Mesothelial cell of epicardium (in vitro differentiated cells): ENCODE data around the gene EIF3K. TPM values are rescaled to one million over a fixed set of nuclear protein-coding genes. Genes with fewer than 3 reads are reported as not detected.

ENCODE experiments used
- DNase-seq, 2 experiments: peaks; one replicate each; pipeline ENCODE4 v3.0.0; 2021; ENCODE audit warnings: low spot score in 2 of 2; ENCODE audit not compliant: unreplicated experiment in 2 of 2
- H3K27ac Mint-ChIP-seq: 2 replicates; pipeline ENCODE4 v1.8.0; 2021; ENCODE audit warnings: mixed read lengths
- H3K27me3 Mint-ChIP-seq: 2 replicates; pipeline ENCODE4 v1.8.0; 2021; ENCODE audit warnings: low read depth, mixed read lengths
- H3K36me3 Mint-ChIP-seq: 2 replicates; pipeline ENCODE4 v1.8.0; 2021; ENCODE audit warnings: mixed read lengths
- H3K4me1 Mint-ChIP-seq: 2 replicates; pipeline ENCODE4 v1.8.0; 2021; ENCODE audit warnings: mixed read lengths
- H3K4me3 Mint-ChIP-seq: 2 replicates; pipeline ENCODE4 v1.8.0; 2021; ENCODE audit warnings: mild to moderate bottlenecking, moderate library complexity, mixed read lengths
- H3K9me3 Mint-ChIP-seq: 2 replicates; pipeline ENCODE4 v1.8.0; 2021; ENCODE audit warnings: mixed read lengths
- CTCF ChIP-seq: fragments of 200-600 bp; sonication (generic); IDR thresholded peaks from one replicate; pipeline ENCODE4 v1.5.0; 2021; ENCODE audit warnings: antibody characterized with exemption; ENCODE audit not compliant: unreplicated experiment
- total RNA-seq: library from RNA; stranded (reverse); gene quantifications from 3 replicates; pipeline ENCODE4 v1.2.1, GENCODE V29; 2021

The EIF3K gene
- total RNA-seq, 1 donor from 2014 or later, result 198 TPM

GRCh38 chr19:38660724-38661123 is 41.7 kb downstream of the EIF3K start:
- no peaks in the 10 kb centered on the region for H3K27me3 Mint-ChIP-seq
- H3K27ac Mint-ChIP-seq, result peak overlapping the region; percentile 100
- TF ChIP-seq CTCF, result no peak
- H3K9me3 Mint-ChIP-seq, result no peaks in the 10 kb centered on the region
- H3K4me3 Mint-ChIP-seq, result no peak overlapping the region
- DNase-seq, result no peak
- H3K4me1 Mint-ChIP-seq, result peaks cover 94% of the 10 kb centered on the region
- peaks cover 10% of the 10 kb centered on the region for H3K36me3 Mint-ChIP-seq

DNA sequence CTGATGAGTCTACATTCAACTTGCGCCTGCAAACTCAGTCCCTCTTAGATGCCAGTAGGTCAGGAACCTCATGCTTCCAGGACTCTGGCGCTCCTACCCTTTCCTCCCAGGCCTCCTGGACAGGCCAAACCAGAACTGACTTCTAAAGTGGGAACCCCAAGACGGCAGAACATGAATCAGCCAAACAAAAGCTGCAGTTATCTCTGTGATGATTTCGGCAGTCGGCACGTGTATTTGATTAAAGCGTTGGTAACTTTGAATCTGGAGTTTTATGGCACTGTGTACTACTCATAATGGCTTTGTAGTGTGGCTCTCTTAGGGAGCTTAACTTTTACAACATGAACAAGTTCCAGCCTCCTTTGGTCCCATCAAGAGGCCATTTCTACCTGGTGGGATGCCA is 42.1 kb downstream of the EIF3K start:
- H3K27ac Mint-ChIP-seq, result peak overlapping the region; percentile 100
- no peak for DNase-seq
- H3K4me1 Mint-ChIP-seq, result peaks cover 94% of the 10 kb centered on the region
- H3K36me3 Mint-ChIP-seq, result peaks cover 8% of the 10 kb centered on the region
- TF ChIP-seq CTCF, result no peak
- H3K27me3 Mint-ChIP-seq, result no peaks in the 10 kb centered on the region
- no peaks in the 10 kb centered on the region for H3K9me3 Mint-ChIP-seq
- no peak overlapping the region for H3K4me3 Mint-ChIP-seq

GRCh38 chr19:38661996-38662395 is 43.0 kb downstream of the EIF3K start:
- H3K27me3 Mint-ChIP-seq, result no peaks in the 10 kb centered on the region
- DNase-seq, result no peak
- no peak for TF ChIP-seq CTCF
- H3K27ac Mint-ChIP-seq, result peak overlapping the region; percentile 98
- H3K4me3 Mint-ChIP-seq, result peak overlapping the region; percentile 43
- peaks cover 2% of the 10 kb centered on the region for H3K36me3 Mint-ChIP-seq
- H3K9me3 Mint-ChIP-seq, result no peaks in the 10 kb centered on the region
- peaks cover 96% of the 10 kb centered on the region for H3K4me1 Mint-ChIP-seq

DNA sequence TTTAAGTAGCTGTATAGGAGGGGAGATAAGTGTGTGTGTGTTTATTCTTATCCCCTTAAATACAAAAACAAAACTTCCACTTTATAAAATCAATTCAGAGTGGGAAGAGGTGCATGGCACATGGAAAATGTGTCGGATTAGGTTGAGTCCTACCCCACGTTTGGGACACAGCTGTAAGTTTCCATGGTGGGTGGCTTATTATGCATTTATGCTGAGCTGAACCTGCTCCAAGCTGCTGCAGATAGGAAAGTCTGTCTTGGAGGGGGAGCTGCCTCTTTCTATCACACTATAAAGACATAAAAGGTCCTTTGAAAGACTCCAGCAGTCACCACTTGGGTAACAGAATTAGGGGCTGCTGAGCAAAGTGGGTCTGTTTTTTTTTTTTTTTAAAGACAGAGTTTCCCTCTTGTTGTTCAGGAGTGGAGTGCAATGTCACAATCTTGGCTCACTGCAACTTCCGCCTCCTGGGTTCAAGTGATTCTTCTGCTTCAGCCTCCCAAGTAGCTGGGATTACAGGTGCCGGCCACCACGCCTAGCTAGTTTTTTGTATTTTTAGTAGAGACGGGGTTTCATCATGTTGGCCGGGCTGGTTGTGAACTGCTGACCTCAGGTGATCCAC is 43.7 kb downstream of the EIF3K start:
- no peak for DNase-seq
- TF ChIP-seq CTCF, result no peak
- Mint-ChIP-seq H3K36me3 (peaks cover 2% of the 10 kb centered on the region), H3K27ac (peak overlapping the region; percentile 98), H3K4me1 (peaks cover 98% of the 10 kb centered on the region), H3K27me3 (no peaks in the 10 kb centered on the region), H3K9me3 (no peaks in the 10 kb centered on the region), H3K4me3 (peak overlapping the region; percentile 43)

DNA sequence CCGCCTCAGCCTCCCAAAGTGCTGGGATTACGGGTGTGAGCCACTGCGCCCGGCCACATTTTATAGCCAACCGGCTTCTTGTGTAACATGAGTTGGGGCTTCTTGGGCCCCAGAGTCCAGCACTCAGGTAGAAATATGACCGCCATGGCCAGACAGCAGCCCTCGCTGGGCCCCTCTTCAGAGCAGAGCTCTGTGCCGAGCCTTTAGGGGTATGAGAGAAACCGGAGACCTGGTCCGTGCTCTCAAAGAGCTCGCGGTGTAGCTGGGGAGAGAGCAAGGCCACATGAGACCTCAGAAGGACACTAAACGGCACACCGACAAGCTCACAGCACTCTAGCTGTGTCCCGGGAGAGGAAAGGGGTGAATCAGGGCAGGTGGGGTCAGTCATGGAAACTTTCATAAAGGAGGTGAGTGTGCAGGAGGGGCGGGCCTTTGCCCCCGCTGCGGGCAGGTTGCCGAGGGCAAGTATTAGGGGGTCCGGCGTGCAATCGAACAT is 44.2 kb downstream of the EIF3K start:
- Mint-ChIP-seq H3K27ac (peak overlapping the region; percentile 98), H3K4me3 (no peak overlapping the region), H3K4me1 (peaks cover 98% of the 10 kb centered on the region), H3K9me3 (no peaks in the 10 kb centered on the region), H3K27me3 (no peaks in the 10 kb centered on the region), H3K36me3 (peaks cover 2% of the 10 kb centered on the region)
- TF ChIP-seq CTCF, result no peak
- no peak for DNase-seq
